Measurements from ENCODE around the gene GAA.

The GAA gene

GRCh38 chr17:80091376-80091775 is 10.0 kb upstream of the GAA start:
- CTCF ChIA-PET, result interaction anchor here (2.7 to 2.9 kb wide), 2 partner anchors 8 to 10 kb away, joined by 23 to 25 read pairs; partner anchors contain the start of gene GAA
- POLR2A ChIA-PET, result no interaction called here
- no peak for TF ChIP-seq CTCF (IDR thresholded peaks at IDR 0.05; ENCODE audit: control extremely low read depth, extremely low read depth, low read depth, missing control alignments)
- no peak for DNase-seq (ENCODE audit: extremely low spot score)

GRCh38 chr17:80092959-80093358 is 8.4 kb upstream of the GAA start:
- ChIA-PET CTCF (interaction anchor here (1.0 to 2.9 kb wide), 3 partner anchors 9 to 103 kb away, joined by 3 to 25 read pairs (median 23); partner anchors contain the start of gene GAA), POLR2A (no interaction called here)
- no peak for TF ChIP-seq CTCF (IDR thresholded peaks at IDR 0.05; ENCODE audit: control extremely low read depth, extremely low read depth, low read depth, missing control alignments)
- no peak for DNase-seq (ENCODE audit: extremely low spot score)

GRCh38 chr17:80095038-80095843 is 6.1 kb upstream of the GAA start:
- CTCF ChIA-PET, result interaction anchor here (2.5 kb wide), 1 partner anchor 12 kb away, joined by 6 read pairs; no protein-coding TSS in a partner anchor

GRCh38 chr17:80095844-80096475 is 5.4 kb upstream of the GAA start:
- ChIA-PET POLR2A (no interaction called here), CTCF (interaction anchor here (2.5 kb wide), 1 partner anchor 13 kb away, joined by 6 read pairs; no protein-coding TSS in a partner anchor)
- no peak for TF ChIP-seq CTCF (IDR thresholded peaks at IDR 0.05; ENCODE audit: control extremely low read depth, extremely low read depth, low read depth, missing control alignments)
- no peak for DNase-seq (ENCODE audit: extremely low spot score)

More at GRCh38 chr17:80095038-80095843, 6.1 kb upstream of the GAA start:
- no peak for DNase-seq (ENCODE audit: extremely low spot score)
- no peak for TF ChIP-seq CTCF (IDR thresholded peaks at IDR 0.05; ENCODE audit: control extremely low read depth, extremely low read depth, low read depth, missing control alignments)
- POLR2A ChIA-PET, result no interaction called here

- ChIA-PET CTCF (interaction anchor here (1.1 to 2.5 kb wide), 2 partner anchors 14 to 15 kb away, joined by 3 to 6 read pairs; no protein-coding TSS in a partner anchor), POLR2A (no interaction called here)
- no peak for TF ChIP-seq CTCF (IDR thresholded peaks at IDR 0.05; ENCODE audit: control extremely low read depth, extremely low read depth, low read depth, missing control alignments)
- no peak for DNase-seq (ENCODE audit: extremely low spot score)
These were observed 4.8 kb upstream of the GAA start for GRCh38 chr17:80096561-80097021.

GRCh38 chr17:80097127-80097621 is 4.2 kb upstream of the GAA start:
- no peak for DNase-seq (ENCODE audit: extremely low spot score)
- CTCF ChIA-PET, result interaction anchor here (1.1 to 2.5 kb wide), 2 partner anchors 14 to 15 kb away, joined by 3 to 6 read pairs; no protein-coding TSS in a partner anchor
- POLR2A ChIA-PET, result no interaction called here
- no peak for TF ChIP-seq CTCF (IDR thresholded peaks at IDR 0.05; ENCODE audit: control extremely low read depth, extremely low read depth, low read depth, missing control alignments)
